Measurements from ENCODE around the gene RNF213. TPM values are rescaled to one million over a fixed set of nuclear protein-coding genes. Genes with fewer than 3 reads are reported as not detected.
"Not testable (repeated sequence)": the region's sequence is repeated elsewhere in the genome, so short reads cannot be mapped to it uniquely, and the experiment has no call there.

RNF213 gene
- polyA plus RNA-seq, 3 donors from 2014 or later, result 12.7 to 117 (median 25.9) TPM

DNA sequence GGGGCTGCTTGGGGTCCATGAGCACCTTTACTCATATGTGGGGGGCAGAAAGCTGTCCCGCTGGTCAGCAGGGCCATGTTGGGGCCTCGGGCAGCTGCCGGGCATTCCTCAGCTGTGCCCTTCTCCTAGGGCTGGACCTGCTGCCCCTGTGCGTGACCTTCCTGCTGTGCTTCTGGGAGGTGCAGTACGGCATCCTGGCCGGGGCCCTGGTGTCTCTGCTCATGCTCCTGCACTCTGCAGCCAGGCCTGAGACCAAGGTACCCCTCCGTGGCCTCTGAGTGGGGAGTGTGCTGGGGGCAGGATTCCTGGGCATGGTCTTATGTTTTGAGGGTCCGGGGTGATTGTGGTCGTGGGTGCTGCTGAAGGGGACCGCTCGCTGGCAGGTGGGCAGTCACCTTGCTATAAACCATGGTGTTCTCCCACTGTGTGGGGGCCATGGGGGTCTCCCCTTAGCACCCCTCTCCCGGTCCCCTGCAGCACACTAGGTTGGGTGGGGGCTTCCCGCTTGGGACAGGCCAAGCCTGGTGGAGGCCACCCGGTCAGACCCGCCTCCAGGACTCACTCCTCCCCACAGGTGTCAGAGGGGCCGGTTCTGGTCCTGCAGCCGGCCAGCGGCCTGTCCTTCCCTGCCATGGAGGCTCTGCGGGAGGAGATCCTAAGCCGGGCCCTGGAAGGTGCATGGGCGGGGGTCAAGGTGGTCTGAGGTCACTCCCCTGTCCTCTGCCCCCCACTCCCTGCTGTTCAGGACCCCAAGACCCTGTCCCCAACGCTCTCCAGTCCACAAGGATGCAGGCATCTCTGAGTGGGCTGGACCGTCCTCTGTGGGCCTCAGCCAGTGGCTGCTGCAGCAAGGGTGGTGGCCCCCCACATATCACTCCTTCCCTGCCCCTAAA lies 12.4 kb upstream of the RNF213 start:
- H3K9me3 Mint-ChIP-seq, result no peaks in the 10 kb centered on the region
- no peak overlapping the region for H3K4me3 Mint-ChIP-seq
- peaks cover 0 to 4% (median 0%) of the 10 kb centered on the region in 3 donors for H3K36me3 Mint-ChIP-seq
- peaks cover 0 to 3% (median 0%) of the 10 kb centered on the region in 3 donors for H3K27me3 Mint-ChIP-seq (ENCODE audit: low read depth in 3 of 3)
- DNase-seq, result no peak
- H3K27ac Mint-ChIP-seq, result no peak overlapping the region
- peaks cover 2 to 4% of the 10 kb centered on the region in 2 donors for H3K4me1 Mint-ChIP-seq

DNA sequence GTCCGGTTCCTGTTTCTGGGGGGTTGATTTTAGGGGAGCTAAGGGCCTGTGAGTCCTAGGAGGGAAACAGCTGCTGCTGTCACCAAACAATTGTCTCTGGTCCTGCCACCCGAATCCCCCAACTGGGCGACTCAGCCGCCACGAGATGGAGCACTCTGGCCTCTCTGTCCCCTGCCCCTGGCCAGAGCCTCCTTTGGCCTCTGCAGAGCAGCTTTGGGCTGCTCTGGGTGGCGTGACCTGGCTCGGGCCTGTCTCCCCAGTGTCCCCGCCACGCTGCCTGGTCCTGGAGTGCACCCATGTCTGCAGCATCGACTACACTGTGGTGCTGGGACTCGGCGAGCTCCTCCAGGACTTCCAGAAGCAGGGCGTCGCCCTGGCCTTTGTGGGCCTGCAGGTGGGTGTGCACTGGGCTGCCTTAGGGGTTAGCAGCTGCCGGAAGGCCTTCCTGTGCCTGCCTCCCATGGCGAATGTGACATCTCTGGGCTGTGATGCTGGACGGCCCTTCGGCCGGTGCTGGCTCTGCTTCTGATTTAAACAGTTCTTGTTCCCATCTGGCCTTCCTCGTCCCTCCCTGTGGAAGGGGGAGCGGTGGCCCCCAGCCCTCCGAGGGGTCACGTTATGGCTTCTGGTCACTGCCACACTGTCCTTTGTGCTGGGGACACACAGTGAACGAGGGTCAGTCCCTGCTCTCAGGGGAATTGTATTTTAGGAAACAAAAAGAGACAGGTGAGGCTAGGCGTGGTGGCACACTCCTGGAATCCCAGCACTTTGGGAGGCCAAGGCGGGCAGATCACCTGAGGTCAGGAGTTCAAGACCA lies 11.6 kb upstream of the RNF213 start:
- no peak for DNase-seq
- peaks cover 0 to 4% (median 0%) of the 10 kb centered on the region in 3 donors for H3K36me3 Mint-ChIP-seq
- no peak overlapping the region for H3K27ac Mint-ChIP-seq

DNA sequence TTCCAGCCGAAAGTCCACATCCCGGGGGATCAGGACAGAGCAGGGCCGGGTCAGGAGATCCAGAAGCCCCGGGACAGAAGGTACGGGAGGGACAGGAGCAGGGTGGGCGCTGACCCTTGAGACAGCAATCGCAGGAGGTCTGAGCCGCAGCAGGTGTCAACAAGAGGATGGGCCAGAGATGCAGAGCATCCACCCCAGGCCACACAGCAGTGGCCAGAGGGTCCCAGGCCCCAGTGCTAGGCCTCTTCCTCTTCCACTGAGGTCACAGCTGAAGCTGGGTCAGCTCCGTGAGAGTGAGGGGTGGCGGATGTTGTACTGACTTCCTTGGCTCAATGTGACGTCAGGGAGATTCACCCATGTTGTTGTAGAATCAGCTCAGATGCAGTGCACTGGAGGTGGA lies 8.7 kb upstream of the RNF213 start:
- H3K36me3 Mint-ChIP-seq, result no peaks in the 10 kb centered on the region
- no peak overlapping the region for H3K27ac Mint-ChIP-seq
- H3K9me3 Mint-ChIP-seq, result no peaks in the 10 kb centered on the region
- DNase-seq, result no peak
- peaks cover 0 to 5% (median 2%) of the 10 kb centered on the region in 3 donors for H3K27me3 Mint-ChIP-seq (ENCODE audit: low read depth in 3 of 3)
- no peak overlapping the region for H3K4me3 Mint-ChIP-seq
- H3K4me1 Mint-ChIP-seq, result peaks cover 19 to 23% of the 10 kb centered on the region in 2 donors

More for the DNA sequence above, 11.6 kb upstream of the RNF213 start:
- Mint-ChIP-seq H3K4me3 (no peak overlapping the region), H3K4me1 (peaks cover 5 to 9% of the 10 kb centered on the region in 2 donors), H3K9me3 (no peaks in the 10 kb centered on the region), H3K27me3 (ENCODE audit: low read depth in 3 of 3) (peaks cover 0 to 3% (median 0%) of the 10 kb centered on the region in 3 donors)

DNA sequence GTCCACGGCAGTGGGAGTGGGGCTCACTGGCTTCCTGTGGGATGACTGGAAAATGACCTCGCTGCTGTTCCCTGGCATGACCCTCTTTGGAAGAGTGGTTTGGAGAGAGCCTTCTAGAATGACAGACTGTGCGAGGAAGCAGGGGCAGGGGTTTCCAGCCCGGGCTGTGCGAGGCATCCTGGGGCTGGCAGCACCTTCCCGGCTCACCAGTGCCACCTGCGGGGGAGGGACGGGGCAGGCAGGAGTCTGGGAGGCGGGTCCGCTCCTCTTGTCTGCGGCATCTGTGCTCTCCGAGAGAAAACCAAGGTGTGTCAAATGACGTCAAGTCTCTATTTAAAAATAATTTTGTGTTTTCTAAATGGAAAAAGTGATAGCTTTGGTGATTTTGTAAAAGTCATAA lies 7.8 kb upstream of the RNF213 start:
- H3K27ac Mint-ChIP-seq, result peak overlapping the region in 2 of 6 donors; percentile 28 to 36

DNA sequence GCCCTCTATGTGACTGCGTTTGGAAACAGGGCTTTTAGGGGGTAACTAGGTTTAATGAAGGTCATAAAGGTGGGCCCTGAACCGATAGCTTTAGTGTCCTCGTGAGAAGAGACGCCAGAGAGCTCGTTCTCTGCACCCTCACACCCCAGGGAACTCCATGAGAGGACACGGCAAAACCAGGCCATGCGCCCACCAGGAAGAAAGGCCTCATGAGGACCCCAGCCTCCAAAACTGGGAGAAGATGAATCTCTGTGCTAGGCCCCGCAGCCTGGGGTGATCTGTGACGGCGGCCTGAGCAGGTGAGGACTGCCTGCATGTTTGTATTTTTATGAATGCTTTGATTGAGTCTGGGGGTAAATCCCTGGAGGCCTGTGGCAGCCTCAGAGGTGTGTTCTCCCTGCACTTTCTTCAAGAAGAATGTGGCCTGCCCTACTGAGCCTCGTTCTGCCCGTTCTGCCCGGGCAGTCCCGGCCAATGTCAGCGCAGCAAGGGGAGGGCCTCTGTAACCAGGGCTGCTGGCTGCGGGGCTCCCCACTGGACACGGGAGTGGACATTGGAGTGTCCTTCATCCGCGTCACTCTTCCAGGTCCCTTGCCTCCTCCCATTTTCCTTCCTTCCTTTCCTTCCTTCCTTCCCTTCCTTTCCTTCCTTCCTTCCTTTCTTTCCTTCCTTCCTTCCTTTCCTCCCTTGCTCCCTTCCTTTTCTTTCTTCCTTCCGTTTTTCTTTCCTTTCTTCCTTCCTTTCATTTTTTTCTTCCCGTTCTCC lies 6.8 kb upstream of the RNF213 start:
- Mint-ChIP-seq H3K36me3 (no peaks in the 10 kb centered on the region), H3K4me3 (peak overlapping the region in 1 of 5 donors; percentile 7), H3K27me3 (ENCODE audit: low read depth in 3 of 3) (peaks cover 1 to 5% (median 2%) of the 10 kb centered on the region in 3 donors), H3K4me1 (peaks cover 21 to 30% of the 10 kb centered on the region in 2 donors), H3K27ac (peak overlapping the region in 4 of 6 donors; percentile 31 to 92 (median 60)), H3K9me3 (no peaks in the 10 kb centered on the region)
- DNase-seq, result no peak

More for the DNA sequence above, 7.8 kb upstream of the RNF213 start:
- peak; percentile 60 to 72 (median 64) for DNase-seq
- no peaks in the 10 kb centered on the region for H3K36me3 Mint-ChIP-seq
- peaks cover 0 to 5% (median 2%) of the 10 kb centered on the region in 3 donors for H3K27me3 Mint-ChIP-seq (ENCODE audit: low read depth in 3 of 3)
- H3K4me3 Mint-ChIP-seq, result no peak overlapping the region
- H3K9me3 Mint-ChIP-seq, result no peaks in the 10 kb centered on the region
- peaks cover 19 to 23% of the 10 kb centered on the region in 2 donors for H3K4me1 Mint-ChIP-seq

DNA sequence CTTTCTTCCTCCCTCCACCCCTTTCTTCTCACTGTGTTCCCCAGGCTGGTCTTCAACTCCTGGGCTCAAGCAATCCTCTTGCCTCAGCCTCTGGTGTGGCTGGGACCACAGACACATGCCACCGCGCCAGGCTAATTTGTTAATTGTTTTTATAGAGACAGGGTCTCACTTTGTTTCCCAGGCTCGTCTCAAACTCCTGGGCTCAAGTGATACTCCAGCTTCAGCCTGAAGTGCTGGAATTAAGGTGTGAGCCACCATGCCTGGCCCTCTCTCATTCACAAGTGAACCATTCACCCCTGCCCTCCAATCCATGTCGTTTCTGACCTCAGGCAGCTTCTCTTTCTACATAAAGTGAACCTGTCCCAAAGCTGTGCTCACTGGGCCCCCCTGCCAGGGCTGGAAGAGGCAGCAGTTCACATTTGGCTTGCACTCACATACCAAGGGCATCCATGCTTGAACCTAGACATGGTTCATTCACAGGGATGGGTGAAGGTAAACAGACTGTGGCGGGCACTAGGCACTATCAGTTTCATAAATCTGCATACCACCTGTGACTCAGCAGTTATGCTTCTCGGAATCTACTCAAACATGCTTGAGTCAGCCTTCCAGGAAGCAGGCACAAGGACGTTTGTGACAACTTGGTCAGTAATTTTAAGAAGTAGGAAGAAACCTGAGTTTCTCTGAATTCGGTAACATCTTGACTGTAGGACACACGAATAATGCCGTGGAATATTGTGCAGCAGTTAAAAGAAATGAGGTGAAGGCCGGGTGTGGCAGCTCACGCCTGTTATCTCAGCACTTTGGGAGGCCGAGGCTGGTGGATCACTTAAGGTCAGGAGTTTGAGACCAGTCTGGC lies 6.0 kb upstream of the RNF213 start:
- Mint-ChIP-seq H3K4me1 (peaks cover 26 to 32% of the 10 kb centered on the region in 2 donors), H3K27me3 (ENCODE audit: low read depth in 3 of 3) (peaks cover 2 to 7% (median 4%) of the 10 kb centered on the region in 3 donors), H3K4me3 (peak overlapping the region; percentile 33 to 77 (median 53)), H3K9me3 (no peaks in the 10 kb centered on the region), H3K27ac (peak overlapping the region; percentile 42 to 92 (median 84)), H3K36me3 (no peaks in the 10 kb centered on the region)
- peak in 2 of 3 donors; percentile 26 to 55 for DNase-seq

DNA sequence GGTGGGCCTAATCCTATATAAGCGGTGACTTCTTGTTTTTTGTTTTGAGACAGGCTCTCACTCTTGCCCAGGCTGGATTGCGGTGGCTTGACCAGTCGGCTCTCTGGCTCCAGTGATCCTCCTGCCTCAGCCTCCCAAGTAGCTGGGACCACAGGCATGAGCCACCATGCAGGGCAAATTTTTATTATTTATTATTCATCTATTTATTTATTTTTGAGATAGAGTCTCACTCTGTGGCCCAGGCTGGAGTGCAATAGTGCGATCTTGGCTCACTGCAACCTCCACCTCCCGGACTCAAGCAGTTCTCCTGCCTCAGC lies 4.7 kb upstream of the RNF213 start:
- Mint-ChIP-seq H3K27ac (no peak overlapping the region), H3K36me3 (no peaks in the 10 kb centered on the region), H3K27me3 (ENCODE audit: low read depth in 3 of 3) (peaks cover 2 to 7% (median 5%) of the 10 kb centered on the region in 3 donors), H3K9me3 (no peaks in the 10 kb centered on the region), H3K4me1 (peaks cover 29 to 32% of the 10 kb centered on the region in 2 donors), H3K4me3 (no peak overlapping the region)
- DNase-seq, result no peak

DNA sequence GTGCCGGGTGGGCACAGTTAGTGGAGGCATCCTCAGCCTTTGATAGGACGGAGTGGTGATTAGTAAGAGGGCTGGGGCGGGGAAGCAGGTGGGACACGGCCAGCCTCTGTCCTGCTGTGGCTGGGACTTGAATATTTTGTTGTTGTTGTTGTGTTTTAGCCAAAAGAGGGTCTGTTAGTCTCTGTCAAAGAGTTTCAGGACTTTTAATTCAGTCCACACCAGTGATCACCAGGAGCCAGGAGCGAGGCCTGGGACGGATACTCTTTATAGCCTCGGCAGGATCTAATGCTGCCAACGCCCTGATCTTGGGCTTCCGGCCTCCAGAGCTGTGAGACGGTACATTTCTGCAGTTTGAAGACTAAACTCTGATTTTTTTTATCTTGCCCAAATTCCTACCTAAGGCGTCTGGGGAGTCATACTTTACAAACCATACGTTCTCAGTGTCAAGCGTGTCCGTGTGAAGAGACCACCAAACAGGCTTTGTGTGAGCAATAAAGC lies 2.9 kb upstream of the RNF213 start:
- Mint-ChIP-seq H3K27ac (peak overlapping the region in 5 of 6 donors; percentile 78 to 97 (median 91)), H3K27me3 (ENCODE audit: low read depth in 3 of 3) (peaks cover 5 to 18% (median 10%) of the 10 kb centered on the region in 3 donors), H3K4me1 (peaks cover 41 to 46% of the 10 kb centered on the region in 2 donors), H3K4me3 (peak overlapping the region in 2 of 5 donors; percentile 33 to 91), H3K9me3 (no peaks in the 10 kb centered on the region), H3K36me3 (no peaks in the 10 kb centered on the region)
- no peak for DNase-seq

DNA sequence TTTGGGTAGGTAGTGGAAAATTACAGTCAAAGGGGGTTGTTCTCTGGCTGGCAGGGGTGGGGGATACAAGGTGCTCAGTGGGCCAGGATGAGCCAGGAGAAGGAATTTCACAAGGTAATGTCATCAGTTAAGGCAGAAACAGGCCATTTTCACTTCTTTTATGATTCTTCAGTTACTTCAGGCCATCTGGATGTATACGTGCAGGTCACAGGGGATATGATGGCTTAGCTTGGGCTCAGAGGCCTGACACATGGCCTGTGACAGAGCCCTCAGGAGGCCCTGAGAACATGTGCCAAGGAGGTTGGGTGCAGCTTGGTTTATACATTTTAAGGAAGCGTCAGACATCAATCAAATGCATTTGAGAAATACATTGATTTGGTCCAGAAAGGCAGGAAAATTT lies 2.4 kb upstream of the RNF213 start:
- Mint-ChIP-seq H3K4me3 (peak overlapping the region; percentile 64 to 91 (median 82)), H3K27ac (peak overlapping the region; percentile 71 to 97 (median 84)), H3K4me1 (peaks cover 43 to 44% of the 10 kb centered on the region in 2 donors), H3K27me3 (ENCODE audit: low read depth in 3 of 3) (peaks cover 5 to 18% (median 10%) of the 10 kb centered on the region in 3 donors)
- not testable (repeated sequence) for H3K36me3 Mint-ChIP-seq, H3K9me3 Mint-ChIP-seq, DNase-seq

DNA sequence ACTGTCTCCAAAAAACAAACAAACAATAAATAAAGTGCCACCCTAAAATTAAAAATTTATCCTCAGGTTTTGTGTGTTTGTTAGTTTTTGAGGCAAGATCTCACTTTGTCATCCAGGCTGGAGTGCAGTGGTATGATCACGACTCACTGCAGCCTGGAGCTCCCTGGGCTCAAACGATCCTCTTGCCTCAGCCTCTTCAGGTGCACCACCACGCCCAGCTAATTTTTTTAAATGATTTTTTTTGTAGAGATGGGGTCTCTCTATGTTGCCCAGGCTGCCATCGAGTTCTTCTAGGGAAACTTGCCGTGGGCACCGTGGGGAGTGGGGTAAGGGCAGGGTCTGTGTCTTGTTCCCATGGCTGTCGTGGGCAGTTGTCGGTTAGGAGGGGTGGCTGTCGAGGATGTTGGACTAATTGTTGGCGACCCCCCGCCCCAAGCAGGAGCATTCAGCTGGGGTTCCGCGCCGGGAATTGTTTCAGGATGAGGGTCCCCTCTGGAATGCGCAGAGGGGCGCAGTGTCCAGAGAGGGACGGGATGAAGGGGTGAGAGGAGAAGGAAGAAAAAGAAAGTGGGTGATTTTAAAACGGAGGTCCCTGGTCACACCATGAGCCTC lies 1.1 kb upstream of the RNF213 start:
- peaks cover 42% of the 10 kb centered on the region in 2 donors for H3K4me1 Mint-ChIP-seq
- H3K27me3 Mint-ChIP-seq (ENCODE audit: low read depth in 3 of 3), result peaks cover 10 to 23% (median 11%) of the 10 kb centered on the region in 3 donors
- no peak for DNase-seq
- no peaks in the 10 kb centered on the region for H3K36me3 Mint-ChIP-seq
- H3K27ac Mint-ChIP-seq, result peak overlapping the region; percentile 78 to 97 (median 95)
- H3K9me3 Mint-ChIP-seq, result no peaks in the 10 kb centered on the region
- peak overlapping the region; percentile 81 to 91 (median 85) for H3K4me3 Mint-ChIP-seq

DNA sequence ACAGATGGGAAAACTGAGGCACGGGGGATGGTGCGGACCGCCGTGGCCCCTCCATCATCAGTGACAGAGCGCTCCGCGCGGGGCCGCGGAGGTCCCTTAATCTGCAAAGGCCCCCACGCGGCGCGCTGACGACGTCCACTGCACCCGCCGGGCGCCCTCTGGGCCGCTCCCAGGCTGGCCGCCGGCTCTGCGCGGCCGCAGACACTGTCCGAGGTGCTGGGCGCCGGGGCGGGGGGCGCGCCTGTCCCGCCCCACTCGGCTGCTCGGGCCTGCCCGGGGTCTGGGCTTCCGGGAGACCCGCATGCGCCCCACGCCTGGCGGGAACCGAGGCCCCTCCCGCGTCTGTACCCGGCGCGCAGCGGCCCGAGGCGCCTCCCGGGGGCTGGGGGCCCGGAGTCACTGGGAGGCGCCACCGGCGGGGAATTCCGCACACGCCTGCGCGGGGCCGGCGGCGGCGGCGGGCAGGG lies 550 bp upstream of the RNF213 start:
- no peaks in the 10 kb centered on the region for H3K36me3 Mint-ChIP-seq
- H3K27ac Mint-ChIP-seq, result peak overlapping the region; percentile 78 to 97 (median 95)
- no peaks in the 10 kb centered on the region for H3K9me3 Mint-ChIP-seq
- peak; percentile 76 to 81 (median 80) for DNase-seq
- peak overlapping the region; percentile 81 to 91 (median 85) for H3K4me3 Mint-ChIP-seq
- H3K27me3 Mint-ChIP-seq (ENCODE audit: low read depth in 3 of 3), result peaks cover 10 to 23% (median 13%) of the 10 kb centered on the region in 3 donors
- peaks cover 40 to 42% of the 10 kb centered on the region in 2 donors for H3K4me1 Mint-ChIP-seq
